ENCODE data around the gene BID. TPM values are rescaled to one million over a fixed set of nuclear protein-coding genes. Genes with fewer than 3 reads are reported as not detected.

Gene BID
- total and polyA plus RNA-seq, 10 of the 15 experiments (the other 5 are each of a cell fraction or from before 2014, with no cell fraction given): 7.9 to 241 (median 136) TPM

- TF ChIP-seq, protein P1, sequence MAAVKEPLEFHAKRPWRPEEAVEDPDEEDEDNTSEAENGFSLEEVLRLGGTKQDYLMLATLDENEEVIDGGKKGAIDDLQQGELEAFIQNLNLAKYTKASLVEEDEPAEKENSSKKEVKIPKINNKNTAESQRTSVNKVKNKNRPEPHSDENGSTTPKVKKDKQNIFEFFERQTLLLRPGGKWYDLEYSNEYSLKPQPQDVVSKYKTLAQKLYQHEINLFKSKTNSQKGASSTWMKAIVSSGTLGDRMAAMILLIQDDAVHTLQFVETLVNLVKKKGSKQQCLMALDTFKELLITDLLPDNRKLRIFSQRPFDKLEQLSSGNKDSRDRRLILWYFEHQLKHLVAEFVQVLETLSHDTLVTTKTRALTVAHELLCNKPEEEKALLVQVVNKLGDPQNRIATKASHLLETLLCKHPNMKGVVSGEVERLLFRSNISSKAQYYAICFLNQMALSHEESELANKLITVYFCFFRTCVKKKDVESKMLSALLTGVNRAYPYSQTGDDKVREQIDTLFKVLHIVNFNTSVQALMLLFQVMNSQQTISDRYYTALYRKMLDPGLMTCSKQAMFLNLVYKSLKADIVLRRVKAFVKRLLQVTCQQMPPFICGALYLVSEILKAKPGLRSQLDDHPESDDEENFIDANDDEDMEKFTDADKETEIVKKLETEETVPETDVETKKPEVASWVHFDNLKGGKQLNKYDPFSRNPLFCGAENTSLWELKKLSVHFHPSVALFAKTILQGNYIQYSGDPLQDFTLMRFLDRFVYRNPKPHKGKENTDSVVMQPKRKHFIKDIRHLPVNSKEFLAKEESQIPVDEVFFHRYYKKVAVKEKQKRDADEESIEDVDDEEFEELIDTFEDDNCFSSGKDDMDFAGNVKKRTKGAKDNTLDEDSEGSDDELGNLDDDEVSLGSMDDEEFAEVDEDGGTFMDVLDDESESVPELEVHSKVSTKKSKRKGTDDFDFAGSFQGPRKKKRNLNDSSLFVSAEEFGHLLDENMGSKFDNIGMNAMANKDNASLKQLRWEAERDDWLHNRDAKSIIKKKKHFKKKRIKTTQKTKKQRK (IDR thresholded peaks at IDR 0.05; ENCODE audit: low read depth, low read length): no peak
- peak; percentile 61; the same call in 1 of the 2 replicates for TF ChIP-seq NBN (IDR thresholded peaks at IDR 0.05)
- 0 out of 2 replicates have a peak, but pooled peaks have one; percentile 10 for TF ChIP-seq SMARCA5 (IDR thresholded peaks at IDR 0.05)
- no peak for TF ChIP-seq ZBTB40 (IDR thresholded peaks at IDR 0.05; ENCODE audit: borderline replicate concordance)
Observed at GRCh38 chr22:17781319-17782031, 7.2 kb upstream of the BID start (continued).

All from GM12878 (cell line).